Measurements from ENCODE around the gene GPR142.

GPR142 gene

DNA sequence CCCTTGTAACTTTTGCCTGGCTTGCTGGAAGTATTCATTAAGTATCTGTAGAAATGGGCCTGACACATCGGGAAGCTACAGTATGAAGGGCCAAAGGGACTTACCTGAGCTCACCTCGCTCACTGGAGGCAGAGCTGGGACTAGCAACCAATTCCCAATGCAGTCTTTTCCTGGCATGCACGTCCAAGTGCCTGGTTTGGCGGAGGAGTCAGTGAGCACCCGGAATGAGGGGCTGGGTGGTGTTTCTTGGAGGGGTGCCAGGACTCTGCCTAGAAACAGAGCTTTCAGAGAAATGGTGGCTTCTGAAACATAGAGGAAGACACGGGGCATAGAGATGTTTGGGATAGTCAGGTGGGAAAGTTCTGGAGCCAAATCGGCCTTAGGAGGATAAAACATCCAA is 46.2 kb downstream of the GPR142 start:
- TF ChIP-seq NFIC (IDR thresholded peaks at IDR 0.05) (no peak), EP300 (IDR thresholded peaks at IDR 0.05; ENCODE audit: borderline replicate concordance) (no peak), CREB1 (IDR thresholded peaks at IDR 0.05; ENCODE audit: low read depth) (no peak), FOXM1 (IDR thresholded peaks at IDR 0.05; ENCODE audit: borderline replicate concordance, low read depth) (no peak), CEBPB (IDR thresholded peaks at IDR 0.05) (no peak), EGR1 (IDR thresholded peaks at IDR 0.05) (no peak), ZBTB7A (IDR thresholded peaks at IDR 0.05; ENCODE audit: low read depth) (no peak), YY1 (IDR thresholded peaks at IDR 0.05; ENCODE audit: low read depth) (no peak), TAF1 (IDR thresholded peaks at IDR 0.05; ENCODE audit: low read depth) (no peak)
- TF ChIP-seq, protein P1, sequence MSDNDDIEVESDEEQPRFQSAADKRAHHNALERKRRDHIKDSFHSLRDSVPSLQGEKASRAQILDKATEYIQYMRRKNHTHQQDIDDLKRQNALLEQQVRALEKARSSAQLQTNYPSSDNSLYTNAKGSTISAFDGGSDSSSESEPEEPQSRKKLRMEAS (IDR thresholded peaks at IDR 0.05): no peak
- TF ChIP-seq, protein P2, sequence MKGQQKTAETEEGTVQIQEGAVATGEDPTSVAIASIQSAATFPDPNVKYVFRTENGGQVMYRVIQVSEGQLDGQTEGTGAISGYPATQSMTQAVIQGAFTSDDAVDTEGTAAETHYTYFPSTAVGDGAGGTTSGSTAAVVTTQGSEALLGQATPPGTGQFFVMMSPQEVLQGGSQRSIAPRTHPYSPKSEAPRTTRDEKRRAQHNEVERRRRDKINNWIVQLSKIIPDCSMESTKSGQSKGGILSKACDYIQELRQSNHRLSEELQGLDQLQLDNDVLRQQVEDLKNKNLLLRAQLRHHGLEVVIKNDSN (IDR thresholded peaks at IDR 0.05): no peak
- TF ChIP-seq, protein P3, sequence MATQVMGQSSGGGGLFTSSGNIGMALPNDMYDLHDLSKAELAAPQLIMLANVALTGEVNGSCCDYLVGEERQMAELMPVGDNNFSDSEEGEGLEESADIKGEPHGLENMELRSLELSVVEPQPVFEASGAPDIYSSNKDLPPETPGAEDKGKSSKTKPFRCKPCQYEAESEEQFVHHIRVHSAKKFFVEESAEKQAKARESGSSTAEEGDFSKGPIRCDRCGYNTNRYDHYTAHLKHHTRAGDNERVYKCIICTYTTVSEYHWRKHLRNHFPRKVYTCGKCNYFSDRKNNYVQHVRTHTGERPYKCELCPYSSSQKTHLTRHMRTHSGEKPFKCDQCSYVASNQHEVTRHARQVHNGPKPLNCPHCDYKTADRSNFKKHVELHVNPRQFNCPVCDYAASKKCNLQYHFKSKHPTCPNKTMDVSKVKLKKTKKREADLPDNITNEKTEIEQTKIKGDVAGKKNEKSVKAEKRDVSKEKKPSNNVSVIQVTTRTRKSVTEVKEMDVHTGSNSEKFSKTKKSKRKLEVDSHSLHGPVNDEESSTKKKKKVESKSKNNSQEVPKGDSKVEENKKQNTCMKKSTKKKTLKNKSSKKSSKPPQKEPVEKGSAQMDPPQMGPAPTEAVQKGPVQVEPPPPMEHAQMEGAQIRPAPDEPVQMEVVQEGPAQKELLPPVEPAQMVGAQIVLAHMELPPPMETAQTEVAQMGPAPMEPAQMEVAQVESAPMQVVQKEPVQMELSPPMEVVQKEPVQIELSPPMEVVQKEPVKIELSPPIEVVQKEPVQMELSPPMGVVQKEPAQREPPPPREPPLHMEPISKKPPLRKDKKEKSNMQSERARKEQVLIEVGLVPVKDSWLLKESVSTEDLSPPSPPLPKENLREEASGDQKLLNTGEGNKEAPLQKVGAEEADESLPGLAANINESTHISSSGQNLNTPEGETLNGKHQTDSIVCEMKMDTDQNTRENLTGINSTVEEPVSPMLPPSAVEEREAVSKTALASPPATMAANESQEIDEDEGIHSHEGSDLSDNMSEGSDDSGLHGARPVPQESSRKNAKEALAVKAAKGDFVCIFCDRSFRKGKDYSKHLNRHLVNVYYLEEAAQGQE (IDR thresholded peaks at IDR 0.05; ENCODE audit: low read depth): no peak

DNA sequence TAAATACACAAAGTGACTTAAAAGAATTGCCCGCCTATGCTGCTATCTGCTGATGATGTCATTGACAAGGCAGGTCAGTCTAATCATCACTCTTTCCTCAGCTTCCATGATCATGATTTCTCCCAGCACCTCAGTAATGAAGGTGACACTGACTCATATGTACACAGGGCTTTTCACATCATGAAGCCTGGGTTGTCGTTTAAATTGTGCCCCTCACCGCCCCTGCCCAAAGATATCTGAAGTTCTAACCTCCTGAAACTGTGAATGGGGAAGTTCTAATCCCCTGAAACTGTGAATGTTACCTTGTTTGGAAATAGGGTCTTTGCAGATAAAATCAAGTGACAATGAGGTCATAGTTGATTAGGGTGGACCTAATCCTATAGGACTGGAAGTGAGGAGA is 47.2 kb downstream of the GPR142 start:
- no peak for TF ChIP-seq TEAD4 (IDR thresholded peaks at IDR 0.05)
- TF ChIP-seq YY1 (IDR thresholded peaks at IDR 0.05; ENCODE audit: low read depth): no peak
- TF ChIP-seq TAF1 (IDR thresholded peaks at IDR 0.05; ENCODE audit: low read depth): no peak
- TF ChIP-seq, protein P3 (IDR thresholded peaks at IDR 0.05; ENCODE audit: low read depth): no peak
- TF ChIP-seq CEBPB (IDR thresholded peaks at IDR 0.05): no peak
- no peak for TF ChIP-seq TCF12 (IDR thresholded peaks at IDR 0.05; ENCODE audit: low read depth)
- TF ChIP-seq RAD21 (IDR thresholded peaks at IDR 0.05; ENCODE audit: low read depth): no peak
- no peak for TF ChIP-seq CREB1 (IDR thresholded peaks at IDR 0.05; ENCODE audit: low read depth)
- TF ChIP-seq NFIC (IDR thresholded peaks at IDR 0.05): no peak
- TF ChIP-seq, protein P1 (IDR thresholded peaks at IDR 0.05): no peak
- no peak for TF ChIP-seq EP300 (IDR thresholded peaks at IDR 0.05; ENCODE audit: borderline replicate concordance)
- no peak for TF ChIP-seq EGR1 (IDR thresholded peaks at IDR 0.05)
- no peak for TF ChIP-seq ZBTB7A (IDR thresholded peaks at IDR 0.05; ENCODE audit: low read depth)
- TF ChIP-seq FOXM1 (IDR thresholded peaks at IDR 0.05; ENCODE audit: borderline replicate concordance, low read depth): no peak
- TF ChIP-seq, protein P2 (IDR thresholded peaks at IDR 0.05): no peak

DNA sequence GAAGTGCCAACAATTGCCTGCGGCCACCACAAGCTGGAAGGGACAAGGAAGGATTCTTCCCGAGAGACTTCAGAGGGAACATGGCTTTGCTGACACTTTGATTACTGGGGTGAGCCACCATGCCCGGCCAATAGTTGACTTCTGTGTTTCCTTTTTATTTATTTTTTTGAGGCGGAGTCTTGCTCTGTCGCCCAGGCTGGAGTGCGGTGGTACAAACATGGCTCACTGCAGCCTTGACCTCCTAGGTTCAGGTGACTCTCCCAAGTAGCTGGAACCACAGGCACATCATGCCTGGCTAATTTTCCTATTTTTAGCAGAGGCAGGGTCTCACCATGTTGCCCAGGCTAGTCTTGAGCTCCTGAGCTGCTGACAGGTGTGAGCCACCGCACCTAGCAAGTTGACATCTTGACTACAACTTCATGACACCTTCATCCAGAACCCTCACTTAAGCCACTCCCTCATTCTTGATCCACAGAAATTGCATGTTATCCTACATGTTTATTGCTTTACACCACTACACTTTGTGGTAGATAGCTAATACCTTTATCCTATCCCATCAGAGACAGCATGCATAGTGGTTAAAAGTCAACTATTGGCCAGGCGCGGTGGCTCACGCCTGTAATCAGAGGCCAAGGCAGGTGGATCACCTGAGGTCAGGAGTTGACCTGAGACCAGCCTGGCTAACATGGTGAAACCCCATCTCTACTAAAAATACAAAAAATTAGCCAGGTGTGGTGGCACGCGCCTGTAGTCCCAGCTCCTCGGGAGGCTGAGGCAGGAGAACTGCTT is 48.5 kb downstream of the GPR142 start:
- TF ChIP-seq CREB1 (IDR thresholded peaks at IDR 0.05; ENCODE audit: low read depth) (no peak), NFIC (IDR thresholded peaks at IDR 0.05) (no peak), CEBPB (IDR thresholded peaks at IDR 0.05) (no peak), ZBTB7A (IDR thresholded peaks at IDR 0.05; ENCODE audit: low read depth) (no peak), RAD21 (IDR thresholded peaks at IDR 0.05; ENCODE audit: low read depth) (no peak)
- TF ChIP-seq, protein P1 (IDR thresholded peaks at IDR 0.05): no peak
- TF ChIP-seq, protein P3 (IDR thresholded peaks at IDR 0.05; ENCODE audit: low read depth): no peak

All from Ishikawa (cell line).